GM13976 (cell line): Measurements from ENCODE around the gene ZNF888.
"Not testable (repeated sequence)": the region's sequence is repeated elsewhere in the genome, so short reads cannot be mapped to it uniquely, and the experiment has no call there.

Experiments used
- DNase-seq: peaks from one replicate; pipeline ENCODE4 v3.0.0; 2012; ENCODE audit warnings: low spot score
- CTCF ChIP-seq: IDR thresholded peaks from 2 replicates; pipeline ENCODE4 v1.5.1; 2012; ENCODE audit warnings: borderline replicate concordance, mild to moderate bottlenecking; ENCODE audit not compliant: insufficient read depth; ENCODE audit errors: extremely low read depth, missing control alignments, control extremely low read depth
- in situ Hi-C: fragments of 300-500 bp; cut with MboI; formaldehyde crosslinking; loops from one replicate; pipeline ENCODE4 v1.12.0; 2022; ENCODE audit warnings: low sequenced_read_pairs, mixed read lengths, inconsistent platforms; ENCODE audit not compliant: unreplicated experiment

Gene ZNF888

GRCh38 chr19:52936954-52937325 is 13.7 kb upstream of the ZNF888 start:
- no peak for TF ChIP-seq CTCF
- in situ Hi-C loops, result no loop called here
- DNase-seq, result no peak

GRCh38 chr19:52936151-52936953 is 13.1 kb upstream of the ZNF888 start:
- in situ Hi-C loops, result no loop called here
- no peak for TF ChIP-seq CTCF
- no peak for DNase-seq

GRCh38 chr19:52935434-52935833 is 12.2 kb upstream of the ZNF888 start:
- TF ChIP-seq CTCF, result no peak
- no peak for DNase-seq
- in situ Hi-C loops, result no loop called here

GRCh38 chr19:52924641-52925040 is 1.4 kb upstream of the ZNF888 start:
- in situ Hi-C loops, DNase-seq: not testable (repeated sequence)

- DNase-seq, result no peak
- TF ChIP-seq CTCF, result no peak
- in situ Hi-C loops, result no loop called here
These were observed 758 bp upstream of the ZNF888 start for GRCh38 chr19:52923778-52924593.

- in situ Hi-C loops, result no loop called here
- DNase-seq, result no peak
- TF ChIP-seq CTCF, result no peak
These were observed 5.7 kb downstream of the ZNF888 start for GRCh38 chr19:52917531-52917930.

GRCh38 chr19:52910648-52911047 is 12.6 kb downstream of the ZNF888 start:
- no peak for TF ChIP-seq CTCF
- no peak for DNase-seq
- in situ Hi-C loops, result no loop called here

- in situ Hi-C loops, DNase-seq: not testable (repeated sequence)
These were observed 19.0 kb downstream of the ZNF888 start for GRCh38 chr19:52904052-52904780.
